Measurements from ENCODE around the gene SLC22A1.

GRCh38 chr6:160132776-160133338, 11.2 kb downstream of the SLC22A1 start:
- TF ChIP-seq SIN3A (IDR thresholded peaks at IDR 0.05; ENCODE audit: borderline replicate concordance, insufficient read depth, low read length): no peak
- TF ChIP-seq REST (IDR thresholded peaks at IDR 0.05; ENCODE audit: insufficient read depth in 1 of 2, low read depth in 2 of 2, low read length in 2 of 2): no peak
- no peak for TF ChIP-seq TAF1 (IDR thresholded peaks at IDR 0.05; ENCODE audit: borderline replicate concordance, insufficient read depth, low read length)
- no peak for TF ChIP-seq POLR2AphosphoS5 (IDR thresholded peaks at IDR 0.05; ENCODE audit: low read depth, low read length)
